Activated T-cell treated with anti-CD3 and anti-CD28 coated beads, Interleukin-2, amount 50 U/mL, for 72 hours (primary cell): ENCODE measurements around the gene NAALAD2. TPM values are rescaled to one million over a fixed set of nuclear protein-coding genes. Genes with fewer than 3 reads are reported as not detected.
"Not testable (repeated sequence)": the region's sequence is repeated elsewhere in the genome, so short reads cannot be mapped to it uniquely, and the experiment has no call there.

Experiments
- ATAC-seq, 2 donors: fragments of 150-1000 bp; cut with Tn5 transposase; replicated peaks in 1 of 2; 2 replicates each; pipeline ENCODE4 v1.10.0; 2021; ENCODE audit warnings: moderate library complexity in 2 of 2, mild to moderate bottlenecking in 1 of 2
- DNase-seq, 2 donors: peaks; one replicate each; pipeline ENCODE4 v3.0.0; 2021 to 2022; ENCODE audit warnings: mixed read lengths in 1 of 2
- H3K27ac Mint-ChIP-seq: one replicate; pipeline ENCODE4 v1.8.0; 2022; ENCODE audit warnings: mild to moderate bottlenecking, moderate library complexity, mixed read lengths
- H3K27me3 Mint-ChIP-seq: one replicate; pipeline ENCODE4 v1.8.0; 2022; ENCODE audit warnings: low read depth, mixed read lengths
- H3K36me3 Mint-ChIP-seq, 2 donors: one replicate each; pipeline ENCODE4 v1.8.0; 2022; ENCODE audit warnings: mixed read lengths in 2 of 2, mild to moderate bottlenecking in 1 of 2; ENCODE audit not compliant: insufficient read depth in 2 of 2
- H3K4me1 Mint-ChIP-seq: one replicate; pipeline ENCODE4 v1.8.0; 2022; ENCODE audit warnings: low read depth, mixed read lengths
- H3K4me3 Mint-ChIP-seq, 2 donors: one replicate each; pipeline ENCODE4 v1.8.0; 2022; ENCODE audit warnings: mild to moderate bottlenecking in 2 of 2, mixed read lengths in 2 of 2, moderate library complexity in 2 of 2
- H3K9me3 Mint-ChIP-seq, 2 donors: one replicate each; pipeline ENCODE4 v1.8.0; 2022; ENCODE audit warnings: mixed read lengths in 2 of 2
- total RNA-seq, 2 donors: library from RNA; stranded (reverse); gene quantifications; one replicate each; pipeline ENCODE4 v1.2.3, GENCODE V29; 2022

NAALAD2 gene
- not detected for total RNA-seq

DNA sequence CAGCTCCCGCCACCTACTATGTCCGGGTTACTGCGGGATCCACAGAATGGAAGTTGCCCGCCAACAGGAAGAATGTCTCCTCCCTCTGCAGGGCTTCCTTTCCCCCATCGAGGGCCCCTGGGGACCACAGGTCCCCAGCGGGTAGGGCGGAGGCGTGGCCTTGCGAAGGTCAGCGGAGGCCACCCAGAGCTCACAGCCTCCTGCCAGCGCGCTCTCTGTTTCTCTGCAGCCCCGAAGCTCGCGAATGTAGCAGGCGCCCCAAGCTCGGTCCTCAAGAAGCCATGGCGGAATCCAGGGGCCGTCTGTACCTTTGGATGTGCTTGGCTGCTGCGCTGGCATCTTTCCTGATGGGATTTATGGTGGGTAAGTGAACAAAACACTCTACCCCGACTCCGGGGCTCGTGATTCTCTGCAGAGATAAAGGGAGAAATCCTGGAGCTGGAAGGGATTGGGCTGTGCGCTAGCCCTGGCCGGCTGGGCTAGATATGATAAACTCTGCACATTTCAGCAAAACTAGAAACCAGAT, at the start of gene NAALAD2:
TSS of gene NAALAD2 (plus strand) at position 186 of the 526 bp plus-strand sequence. CDS start at position 282, 96 bp downstream.
- Mint-ChIP-seq H3K4me3 (peak within 1 kb of the TSS; percentile 67 to 69), H3K27me3 (peaks cover 58% of the 10 kb centered on the region), H3K27ac (no peak within 1 kb of the TSS), H3K36me3 (no peaks in the 10 kb centered on the region), H3K9me3 (no peaks in the 10 kb centered on the region), H3K4me1 (no peaks in the 10 kb centered on the region)
- peak in 1 of 2 donors; percentile 0 for DNase-seq
- ATAC-seq, result peak in 1 of 2 donors; percentile 23

- ATAC-seq, result not testable (repeated sequence)
Measured at GRCh38 chr11:90085650-90086049, 48.8 kb upstream of the NAALAD2 start, which contains the start of gene UBTFL1. Gene UBTFL1 (plus strand): TSS chr11:90085950. CDS start chr11:90085950, 0 bp downstream.

DNA sequence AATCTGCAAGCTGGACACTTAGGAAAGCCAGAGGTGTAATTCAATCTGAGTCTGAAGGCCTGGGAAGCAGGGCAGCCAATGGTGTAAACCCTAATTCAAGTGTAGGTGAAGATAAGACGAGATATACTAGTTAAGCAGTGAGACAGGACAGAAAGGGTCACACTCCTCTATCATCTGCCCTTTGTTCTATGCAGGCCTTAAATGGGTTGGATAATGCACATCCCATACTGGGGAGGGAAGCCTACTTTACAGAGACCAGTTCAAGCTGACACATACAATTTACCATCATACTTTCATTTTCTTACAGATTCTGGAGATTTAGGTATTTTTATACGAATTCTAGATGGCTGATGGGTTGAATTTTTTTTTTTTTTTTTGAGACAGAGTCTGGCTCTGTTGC, 45.7 kb upstream of the NAALAD2 start:
- not testable (repeated sequence) for H3K9me3 Mint-ChIP-seq, DNase-seq, H3K36me3 Mint-ChIP-seq, H3K4me3 Mint-ChIP-seq, H3K4me1 Mint-ChIP-seq, ATAC-seq, H3K27me3 Mint-ChIP-seq, H3K27ac Mint-ChIP-seq

More at GRCh38 chr11:90085650-90086049, 48.8 kb upstream of the NAALAD2 start, which contains the start of gene UBTFL1:
- H3K27ac Mint-ChIP-seq, H3K9me3 Mint-ChIP-seq, H3K36me3 Mint-ChIP-seq, H3K27me3 Mint-ChIP-seq, DNase-seq, H3K4me3 Mint-ChIP-seq, H3K4me1 Mint-ChIP-seq: not testable (repeated sequence)

- ATAC-seq, H3K27ac Mint-ChIP-seq, DNase-seq, H3K4me3 Mint-ChIP-seq, H3K36me3 Mint-ChIP-seq, H3K9me3 Mint-ChIP-seq, H3K4me1 Mint-ChIP-seq, H3K27me3 Mint-ChIP-seq: not testable (repeated sequence)
Measured at GRCh38 chr11:90095230-90095924, 39.1 kb upstream of the NAALAD2 start.

- not testable (repeated sequence) for DNase-seq, H3K36me3 Mint-ChIP-seq, H3K4me3 Mint-ChIP-seq, H3K9me3 Mint-ChIP-seq, ATAC-seq, H3K27me3 Mint-ChIP-seq, H3K27ac Mint-ChIP-seq
- H3K4me1 Mint-ChIP-seq, result peaks cover 12% of the 10 kb centered on the region
Measured at GRCh38 chr11:90098261-90098660, 36.2 kb upstream of the NAALAD2 start.

DNA sequence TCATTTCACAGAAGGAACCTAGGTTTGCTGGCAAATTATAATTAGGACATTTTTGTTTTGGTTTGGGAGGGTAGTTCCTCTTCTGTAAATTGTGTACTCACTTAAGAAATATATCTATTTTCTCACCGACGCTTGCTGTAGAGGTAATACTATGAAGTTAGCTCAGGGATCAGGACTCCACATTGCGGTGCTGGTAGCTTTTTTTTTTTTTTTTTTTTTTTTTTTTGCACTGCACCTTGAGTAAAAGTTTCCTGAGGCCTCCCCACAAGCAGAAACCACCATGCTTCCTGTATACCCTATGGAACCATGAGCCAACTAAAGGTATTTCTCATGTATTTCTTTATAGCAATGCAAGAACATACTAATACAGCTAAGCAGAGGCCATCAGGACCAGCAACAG, 34.0 kb upstream of the NAALAD2 start:
- H3K9me3 Mint-ChIP-seq, result no peaks in the 10 kb centered on the region
- no peak for DNase-seq
- no peaks in the 10 kb centered on the region for H3K36me3 Mint-ChIP-seq

GRCh38 chr11:90113541-90113940, 20.9 kb upstream of the NAALAD2 start:
- Mint-ChIP-seq H3K27ac (no peak overlapping the region), H3K36me3 (no peaks in the 10 kb centered on the region), H3K4me3 (no peak overlapping the region), H3K27me3 (peaks cover 8% of the 10 kb centered on the region), H3K9me3 (no peaks in the 10 kb centered on the region), H3K4me1 (no peaks in the 10 kb centered on the region)
- DNase-seq, result no peak
- no peak for ATAC-seq

More for the DNA sequence above, 34.0 kb upstream of the NAALAD2 start:
- Mint-ChIP-seq H3K27ac (no peak overlapping the region), H3K27me3 (no peaks in the 10 kb centered on the region), H3K4me3 (peak overlapping the region; percentile 34 to 42), H3K4me1 (peaks cover 12% of the 10 kb centered on the region)
- no peak for ATAC-seq

GRCh38 chr11:90120191-90120590, 14.3 kb upstream of the NAALAD2 start:
- H3K27me3 Mint-ChIP-seq, result no peaks in the 10 kb centered on the region
- DNase-seq (no peak), ATAC-seq (no peak)
- no peaks in the 10 kb centered on the region for H3K36me3 Mint-ChIP-seq
- no peak overlapping the region for H3K27ac Mint-ChIP-seq
- no peak overlapping the region for H3K4me3 Mint-ChIP-seq
- H3K9me3 Mint-ChIP-seq, result no peaks in the 10 kb centered on the region
- no peaks in the 10 kb centered on the region for H3K4me1 Mint-ChIP-seq

DNA sequence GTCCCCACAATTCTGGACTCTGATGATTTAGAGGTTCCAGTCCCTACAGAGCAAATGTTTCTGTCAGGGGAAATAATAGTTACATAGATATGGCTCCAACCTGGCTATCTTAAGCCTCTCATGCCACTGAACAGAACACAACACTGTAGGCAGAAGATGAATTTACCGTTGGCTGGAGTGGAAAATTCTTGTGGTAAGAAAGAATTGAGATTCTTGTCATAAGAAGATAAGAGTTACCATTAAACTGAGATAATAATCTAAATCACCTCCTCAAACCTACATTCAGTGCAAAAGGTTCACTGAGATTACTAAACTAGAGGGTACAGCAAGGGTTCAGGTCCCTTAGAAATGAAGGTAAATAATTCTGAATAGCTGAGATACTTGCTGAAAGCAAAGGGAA, 10.1 kb upstream of the NAALAD2 start:
- no peak for ATAC-seq
- Mint-ChIP-seq H3K36me3 (no peaks in the 10 kb centered on the region), H3K27me3 (peaks cover under 1% of the 10 kb centered on the region)

GRCh38 chr11:90124946-90125345, 9.5 kb upstream of the NAALAD2 start:
- Mint-ChIP-seq H3K27me3 (peaks cover 6% of the 10 kb centered on the region), H3K27ac (no peak overlapping the region), H3K4me3 (no peak overlapping the region), H3K36me3 (no peaks in the 10 kb centered on the region), H3K9me3 (no peaks in the 10 kb centered on the region), H3K4me1 (no peaks in the 10 kb centered on the region)
- ATAC-seq (no peak), DNase-seq (no peak)

More for the DNA sequence above, 10.1 kb upstream of the NAALAD2 start:
- no peak for DNase-seq
- Mint-ChIP-seq H3K4me3 (no peak overlapping the region), H3K4me1 (no peaks in the 10 kb centered on the region), H3K9me3 (no peaks in the 10 kb centered on the region), H3K27ac (no peak overlapping the region)

- DNase-seq (no peak), ATAC-seq (no peak)
- Mint-ChIP-seq H3K9me3 (no peaks in the 10 kb centered on the region), H3K4me3 (peak overlapping the region; percentile 67 to 69), H3K27ac (no peak overlapping the region), H3K36me3 (no peaks in the 10 kb centered on the region), H3K27me3 (peaks cover 60% of the 10 kb centered on the region), H3K4me1 (no peaks in the 10 kb centered on the region)
Measured at GRCh38 chr11:90133560-90134477, 644 bp upstream of the NAALAD2 start.

DNA sequence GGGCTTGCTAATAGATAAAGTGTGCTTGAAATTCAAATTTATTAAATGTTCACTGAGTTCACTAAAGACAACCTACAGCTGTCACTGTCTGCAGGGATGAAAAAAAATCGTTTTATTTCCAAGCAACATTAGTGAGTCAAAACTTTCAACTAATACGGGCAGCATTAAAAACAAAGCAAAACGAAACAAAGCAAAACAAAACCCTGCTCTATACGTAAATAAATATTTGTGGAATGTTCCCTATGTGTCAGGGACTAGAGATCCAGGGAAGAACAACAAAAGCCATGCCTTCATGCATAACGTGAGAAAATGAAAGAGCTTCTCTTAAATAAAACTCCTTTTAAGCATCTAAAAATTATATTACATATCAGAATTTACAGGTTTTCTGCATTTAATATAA, 553 bp downstream of the NAALAD2 start:
- H3K9me3 Mint-ChIP-seq, result no peaks in the 10 kb centered on the region

DNA sequence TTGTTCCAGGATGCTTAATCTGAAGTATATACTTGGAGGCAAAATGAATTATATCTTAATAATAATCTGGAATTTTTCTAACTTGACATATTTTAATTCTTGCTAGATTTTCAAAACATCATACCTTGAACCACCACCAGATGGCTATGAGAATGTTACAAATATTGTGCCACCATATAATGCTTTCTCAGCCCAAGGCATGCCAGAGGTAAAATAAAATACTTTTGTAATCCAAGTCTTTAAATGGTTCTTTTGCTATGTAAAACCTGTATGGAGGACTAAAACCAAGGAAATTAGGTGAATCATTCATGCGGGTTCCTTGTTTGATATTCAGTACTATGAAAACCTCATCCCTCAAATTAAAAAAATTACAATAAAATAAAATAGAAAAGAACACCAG, 14.4 kb downstream of the NAALAD2 start:
- ATAC-seq, result no peak
- Mint-ChIP-seq H3K27ac (no peak overlapping the region), H3K9me3 (no peaks in the 10 kb centered on the region), H3K27me3 (peaks cover 21% of the 10 kb centered on the region), H3K4me1 (no peaks in the 10 kb centered on the region), H3K36me3 (no peaks in the 10 kb centered on the region), H3K4me3 (no peak overlapping the region)
- DNase-seq, result no peak

More for the DNA sequence above, 553 bp downstream of the NAALAD2 start:
- DNase-seq (no peak), ATAC-seq (no peak)
- Mint-ChIP-seq H3K4me3 (peak overlapping the region; percentile 67 to 69), H3K36me3 (no peaks in the 10 kb centered on the region), H3K27ac (no peak overlapping the region), H3K4me1 (no peaks in the 10 kb centered on the region), H3K27me3 (peaks cover 53% of the 10 kb centered on the region)
